Heart right ventricle (tissue), 16 donors: ENCODE measurements around the gene NFYB. TPM values are rescaled to one million over a fixed set of nuclear protein-coding genes. Genes with fewer than 3 reads are reported as not detected.

Experiments
- ATAC-seq, 8 donors: fragments of 200-7000 bp; cut with Tn5 transposase; one replicate each; pipeline ENCODE4 v1.9.1; 2020; ENCODE audit warnings: mild to moderate bottlenecking in 8 of 8, moderate library complexity in 8 of 8, moderate number of reproducible peaks in 1 of 8
- DNase-seq, 2 donors: peaks; one replicate each; pipeline ENCODE4 v3.0.0-alpha.2; 2020
- H3K27ac ChIP-seq, 10 donors: fragments of 200-600 bp; sonication (generic) in 2 of 10; one replicate each; pipeline versions ENCODE4 v1.5.0 to v1.8.0; 2020 to 2022; ENCODE audit warnings: mild to moderate bottlenecking in 3 of 10
- H3K27me3 ChIP-seq, 7 donors: fragments of 200-600 bp; one replicate each; pipeline ENCODE4 v1.8.0; 2021 to 2022; ENCODE audit warnings: mild to moderate bottlenecking in 2 of 7
- H3K36me3 ChIP-seq, 9 donors: fragments of 200-600 bp; sonication (generic) in 1 of 9; one replicate each; pipeline versions ENCODE4 v1.5.0 to v1.8.0; 2020 to 2022; ENCODE audit warnings: mild to moderate bottlenecking in 2 of 9
- H3K4me1 ChIP-seq, 9 donors: fragments of 200-600 bp; sonication (generic) in 1 of 9; one replicate each; pipeline versions ENCODE4 v1.5.0 to v1.8.0; 2020 to 2022; ENCODE audit warnings: mild to moderate bottlenecking in 4 of 9
- H3K4me3 ChIP-seq, 10 donors: fragments of 200-600 bp; sonication (generic) in 2 of 10; one replicate each; pipeline versions ENCODE4 v1.5.0 to v1.8.0; 2020 to 2022; ENCODE audit warnings: mild to moderate bottlenecking in 7 of 10, moderate library complexity in 2 of 10
- H3K9me3 ChIP-seq, 11 donors: fragments of 200-600 bp in 10 of 11; sonication (generic) in 2 of 11; one replicate each; pipeline versions ENCODE4 v1.5.0 to v1.8.0; 2013 to 2022; ENCODE audit warnings: mild to moderate bottlenecking in 2 of 11, control low read depth in 1 of 11, moderate library complexity in 1 of 11
- CTCF ChIP-seq, 9 donors: fragments of 200-600 bp; sonication (generic) in 2 of 9; IDR thresholded peaks; one replicate each; pipeline versions ENCODE4 v1.5.0 to v1.8.0; 2021 to 2022; ENCODE audit warnings: antibody characterized with exemption in 9 of 9, mild to moderate bottlenecking in 5 of 9, moderate library complexity in 1 of 9
- WGBS, 2 donors: extraction: QIAGEN DNeasy Blood & Tissue Kit; methylation state at CpG; one replicate each; pipeline ENCODE4 v1.1.7; 2013; ENCODE audit warnings: inconsistent platforms in 1 of 2; 5-methylcytosine and 5-hydroxymethylcytosine counted together
- intact Hi-C, 10 donors: fragments of 100-400 bp; cut with DNase I; formaldehyde crosslinking; loops; one replicate each; pipeline versions ENCODE4 v1.11.1 to v1.14.2; 2022
- polyA plus RNA-seq, 2 donors: library from polyadenylated mRNA; stranded (reverse); fragments of 200-250 nt; gene quantifications; one replicate each; pipeline ENCODE4 v1.2.3, GENCODE V29; 2013
- total RNA-seq, 10 donors: library from RNA; stranded (reverse); fragmentation: NEBNext Ultra II Directional in 3 of 10; extraction: Animal tissue kit (Norgen Biotek cat#: 25700) in 3 of 10; gene quantifications; one replicate each; pipeline versions ENCODE4 v1.2.1 to v1.2.4, GENCODE V29; 2021 to 2023
- donor health status: Arrhythmogenic right ventricular cardiomyopathy.
- donor health status: ischemic (EF 13 %, LVEDD 7.1; RV severe dilation, severe dysfunction).
- donor health status: healthy with polysubstance abuse.
- donor health status: DM: no; HTN: yes; CAD: no.
- donor health status: DM: no; HTN: no; CAD: no.
- donor health status: ischemic (EF 25% LVEDD 6.9; RV normal size, moderate dysfunction).
- donor health status: ischemic (EF 25% LVEDD 5.7; RV mildly dilated, moderate dysfunction).
- donor health status: healthy.
- donor health status: DM: yes; HTN: yes; CAD: no.
- donor health status: Ischemic cardiomyopathy.
- donor health status: ischemic (EF 35%, LVEDD 5.7; RV mildly dilated, moderate dysfunction).
- donor health status: nonischemic (EF 11% LVEDD 7.7; RV severe dilation, severe dysfunction).
- donor health status: DM: yes; HTN: yes; CAD: no.
- donor health status: PGD.
- donor health status: ischemic (EF 29% LVEDD 5.4; RV normal size, mild dysfunction).
- donor health status: nonischemic (EF 23%, LVEDD 6.1; RV moderate dilation, normal function).

The NFYB gene
- total and polyA plus RNA-seq, 12 donors = 16.1 to 53.9 (median 24.0) TPM

- H3K27me3 ChIP-seq = no peaks in the 10 kb centered on the region
- no peak for TF ChIP-seq CTCF (IDR thresholded peaks at IDR 0.05)
- H3K36me3 ChIP-seq = peaks cover 0 to 13% (median 5%) of the 10 kb centered on the region in 9 donors
- no peaks in the 10 kb centered on the region for H3K9me3 ChIP-seq
- whole genome bisulfite sequencing, 2 donors = 65 to 74% methylated on average over 7 of the region's 7 CpGs
- peaks cover 9 to 43% (median 34%) of the 10 kb centered on the region in 9 donors for H3K4me1 ChIP-seq
- ATAC-seq (peak in 6 of 8 donors; percentile 5 to 41 (median 10)), DNase-seq (no peak)
- peak overlapping the region in 9 of 10 donors; percentile 15 to 63 (median 52) for H3K4me3 ChIP-seq
- intact Hi-C loops = loop anchor here in 2 of 10 donors (5.0 to 10.0 kb wide), 2 partner anchors 149 to 166 kb away; partner anchors contain the start of gene EID3 (in 1 of the 2)
- peak overlapping the region in 9 of 10 donors; percentile 77 to 95 (median 85) for H3K27ac ChIP-seq
Measured at GRCh38 chr12:104138797-104139152, 765 bp upstream of the NFYB start.

GRCh38 chr12:104137001-104137901 is 759 bp downstream of the NFYB start:
- DNase-seq = peak; percentile 26 to 44
- Histone ChIP-seq H3K4me1 (peaks cover 9 to 58% (median 49%) of the 10 kb centered on the region in 9 donors), H3K4me3 (peak overlapping the region; percentile 53 to 96 (median 78)), H3K27ac (peak overlapping the region; percentile 84 to 94 (median 89)), H3K36me3 (peaks cover 0 to 27% (median 7%) of the 10 kb centered on the region in 9 donors), H3K27me3 (no peaks in the 10 kb centered on the region), H3K9me3 (no peaks in the 10 kb centered on the region)
- TF ChIP-seq CTCF (IDR thresholded peaks at IDR 0.05) = peak in 1 of 9 donors; percentile 3
- WGBS, 2 donors = 1% methylated on average over 55 to 78 of the region's 78 CpGs
- intact Hi-C loops = loop anchor here in 2 of 10 donors (5.0 to 10.0 kb wide), 2 partner anchors 150 to 168 kb away; partner anchors contain the start of gene EID3 (in 1 of the 2)
- ATAC-seq = peak in 3 of 8 donors; percentile 0 to 21 (median 10)

- ATAC-seq (no peak), DNase-seq (no peak)
- Histone ChIP-seq H3K36me3 (peaks cover 0 to 32% (median 8%) of the 10 kb centered on the region in 9 donors), H3K27ac (peak overlapping the region in 4 of 10 donors; percentile 88 to 91 (median 89)), H3K27me3 (no peaks in the 10 kb centered on the region), H3K9me3 (no peaks in the 10 kb centered on the region), H3K4me3 (peak overlapping the region; percentile 53 to 96 (median 78)), H3K4me1 (peaks cover 9 to 65% (median 55%) of the 10 kb centered on the region in 9 donors)
- intact Hi-C loops = loop anchor here in 2 of 10 donors (5.0 to 10.0 kb wide), 2 partner anchors 151 to 168 kb away; partner anchors contain the start of gene EID3 (in 1 of the 2)
- no peak for TF ChIP-seq CTCF (IDR thresholded peaks at IDR 0.05)
Measured at GRCh38 chr12:104136577-104136976, 1.4 kb downstream of the NFYB start.

- no peaks in the 10 kb centered on the region for H3K9me3 ChIP-seq
- TF ChIP-seq CTCF (IDR thresholded peaks at IDR 0.05) = no peak
- no peaks in the 10 kb centered on the region for H3K27me3 ChIP-seq
- ATAC-seq (no peak), DNase-seq (no peak)
- peaks cover 0 to 49% (median 13%) of the 10 kb centered on the region in 9 donors for H3K36me3 ChIP-seq
- intact Hi-C loops = loop anchor here in 2 of 10 donors (5.0 to 10.0 kb wide), 2 partner anchors 152 to 170 kb away; partner anchors contain the start of gene EID3 (in 1 of the 2)
- no peak overlapping the region for H3K27ac ChIP-seq
- WGBS, 2 donors = 95 to 100% methylated on average over 1 of the region's 1 CpG
- H3K4me3 ChIP-seq = no peak overlapping the region
- peaks cover 12 to 82% (median 61%) of the 10 kb centered on the region in 9 donors for H3K4me1 ChIP-seq
Measured at GRCh38 chr12:104134882-104135281, 3.1 kb downstream of the NFYB start.
